ENCODE data around the gene IGLL1.
"Not testable (repeated sequence)": the region's sequence is repeated elsewhere in the genome, so short reads cannot be mapped to it uniquely, and the experiment has no call there.

IGLL1 gene

DNA sequence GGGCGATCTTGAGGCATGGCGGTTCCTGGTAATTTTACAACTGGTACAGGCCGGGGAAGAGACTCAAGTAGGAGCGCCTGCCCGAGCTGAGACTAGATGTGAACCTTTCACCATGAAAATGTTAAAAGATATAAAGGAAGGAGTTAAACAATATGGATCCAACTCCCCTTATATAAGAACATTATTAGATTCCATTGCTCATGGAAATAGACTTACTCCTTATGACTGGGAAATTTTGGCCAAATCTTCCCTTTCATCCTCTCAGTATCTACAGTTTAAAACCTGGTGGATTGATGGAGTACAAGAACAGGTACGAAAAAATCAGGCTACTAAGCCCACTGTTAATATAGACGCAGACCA, 40.3 kb downstream of the IGLL1 start:
- not testable (repeated sequence) for DNase-seq

DNA sequence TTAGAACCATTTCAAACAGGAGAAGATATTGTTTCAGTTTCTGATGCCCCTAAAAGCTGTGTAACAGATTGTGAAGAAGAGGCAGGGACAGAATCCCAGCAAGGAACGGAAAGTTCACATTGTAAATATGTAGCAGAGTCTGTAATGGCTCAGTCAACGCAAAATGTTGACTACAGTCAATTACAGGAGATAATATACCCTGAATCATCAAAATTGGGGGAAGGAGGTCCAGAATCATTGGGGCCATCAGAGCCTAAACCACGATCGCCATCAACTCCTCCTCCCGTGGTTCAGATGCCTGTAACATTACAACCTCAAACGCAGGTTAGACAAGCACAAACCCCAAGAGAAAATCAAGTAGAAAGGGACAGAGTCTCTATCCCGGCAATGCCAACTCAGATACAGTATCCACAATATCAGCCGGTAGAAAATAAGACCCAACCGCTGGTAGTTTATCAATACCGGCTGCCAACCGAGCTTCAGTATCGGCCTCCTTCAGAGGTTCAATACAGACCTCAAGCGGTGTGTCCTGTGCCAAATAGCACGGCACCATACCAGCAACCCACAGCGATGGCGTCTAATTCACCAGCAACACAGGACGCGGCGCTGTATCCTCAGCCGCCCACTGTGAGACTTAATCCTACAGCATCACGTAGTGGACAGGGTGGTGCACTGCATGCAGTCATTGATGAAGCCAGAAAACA, 40.8 kb downstream of the IGLL1 start:
- DNase-seq = peak; percentile 83

DNA sequence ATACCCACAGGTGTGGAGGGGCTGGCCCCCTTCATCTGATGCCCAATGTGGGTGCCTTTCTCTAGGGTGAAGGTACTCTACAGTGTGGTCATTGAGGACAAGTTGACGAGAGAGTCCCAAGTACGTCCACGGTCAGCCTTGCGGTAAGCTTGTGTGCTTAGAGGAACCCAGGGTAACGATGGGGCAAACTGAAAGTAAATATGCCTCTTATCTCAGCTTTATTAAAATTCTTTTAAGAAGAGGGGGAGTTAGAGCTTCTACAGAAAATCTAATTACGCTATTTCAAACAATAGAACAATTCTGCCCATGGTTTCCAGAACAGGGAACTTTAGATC, 41.4 kb downstream of the IGLL1 start:
- DNase-seq = not testable (repeated sequence)

DNA sequence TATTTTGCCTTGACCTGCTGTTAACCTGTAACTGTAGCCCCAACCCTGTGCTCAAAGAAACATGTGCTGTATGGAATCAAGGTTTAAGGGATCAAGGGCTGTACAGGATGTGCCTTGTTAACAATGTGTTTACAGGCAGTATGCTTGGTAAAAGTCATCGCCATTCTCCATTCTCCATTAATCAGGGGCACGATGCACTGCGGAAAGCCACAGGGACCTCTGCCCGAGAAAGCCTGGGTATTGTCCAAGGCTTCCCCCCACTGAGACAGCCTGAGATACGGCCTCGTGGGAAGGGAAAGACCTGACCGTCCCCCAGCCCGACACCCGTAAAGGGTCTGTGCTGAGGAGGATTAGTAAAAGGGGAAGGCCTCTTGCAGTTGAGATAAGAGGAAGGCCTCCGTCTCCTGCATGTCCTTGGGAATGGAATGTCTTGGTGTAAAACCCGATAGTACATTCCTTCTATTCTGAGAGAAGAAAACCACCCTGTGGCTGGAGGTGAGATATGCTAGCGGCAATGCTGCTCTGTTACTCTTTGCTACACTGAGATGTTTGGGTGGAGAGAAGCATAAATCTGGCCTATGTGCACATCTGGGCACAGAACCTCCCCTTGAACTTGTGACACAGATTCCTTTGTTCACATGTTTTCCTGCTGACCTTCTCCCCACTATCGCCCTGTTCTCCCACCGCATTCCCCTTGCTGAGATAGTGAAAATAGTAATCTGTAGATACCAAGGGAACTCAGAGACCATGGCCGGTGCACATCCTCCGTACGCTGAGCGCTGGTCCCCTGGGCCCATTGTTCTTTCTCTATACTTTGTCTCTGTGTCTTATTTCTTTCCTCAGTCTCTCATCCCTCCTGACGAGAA, 42.0 kb downstream of the IGLL1 start:
- DNase-seq = not testable (repeated sequence)

DNA sequence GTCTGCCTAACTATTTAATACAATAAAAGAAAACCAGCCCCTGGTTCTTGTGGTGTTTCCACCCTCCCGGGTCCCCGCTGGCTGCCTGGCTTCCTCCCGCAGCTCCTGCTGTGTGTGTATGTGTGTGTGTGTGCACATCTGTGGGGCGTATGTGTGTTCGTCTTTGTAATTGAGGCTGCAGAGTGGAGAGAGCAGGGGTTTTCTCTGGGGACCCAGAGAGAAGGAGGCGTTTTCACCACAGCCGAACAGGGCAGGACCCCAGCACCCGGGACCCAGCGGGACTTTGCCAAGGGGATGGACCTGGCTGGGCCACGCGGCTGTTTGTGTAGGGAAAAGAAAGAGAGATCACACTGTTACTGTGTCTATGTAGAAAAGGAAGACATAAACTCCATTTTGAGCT, 42.7 kb downstream of the IGLL1 start:
- DNase-seq = no peak

DNA sequence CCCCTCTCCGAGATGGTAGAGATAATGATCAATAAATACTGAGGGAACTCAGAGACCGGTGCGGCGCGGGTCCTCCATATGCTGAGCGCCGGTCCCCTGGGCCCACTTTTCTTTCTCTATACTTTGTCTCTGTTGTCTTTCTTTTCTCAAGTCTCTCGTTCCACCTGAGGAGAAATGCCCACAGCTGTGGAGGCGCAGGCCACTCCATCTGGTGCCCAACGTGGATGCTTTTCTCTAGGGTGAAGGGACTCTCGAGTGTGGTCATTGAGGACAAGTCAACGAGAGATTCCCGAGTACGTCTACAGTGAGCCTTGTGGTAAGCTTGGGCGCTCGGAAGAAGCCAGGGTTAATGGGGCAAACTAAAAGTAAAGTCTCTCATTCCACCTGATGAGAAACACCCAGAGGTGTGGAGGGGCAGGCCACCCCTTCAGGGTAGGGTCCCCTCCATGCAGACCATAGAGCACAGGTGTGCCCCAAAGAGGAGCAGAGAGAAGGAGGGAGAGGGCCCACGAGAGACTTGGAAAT, 43.2 kb downstream of the IGLL1 start:
- no peak for DNase-seq

DNA sequence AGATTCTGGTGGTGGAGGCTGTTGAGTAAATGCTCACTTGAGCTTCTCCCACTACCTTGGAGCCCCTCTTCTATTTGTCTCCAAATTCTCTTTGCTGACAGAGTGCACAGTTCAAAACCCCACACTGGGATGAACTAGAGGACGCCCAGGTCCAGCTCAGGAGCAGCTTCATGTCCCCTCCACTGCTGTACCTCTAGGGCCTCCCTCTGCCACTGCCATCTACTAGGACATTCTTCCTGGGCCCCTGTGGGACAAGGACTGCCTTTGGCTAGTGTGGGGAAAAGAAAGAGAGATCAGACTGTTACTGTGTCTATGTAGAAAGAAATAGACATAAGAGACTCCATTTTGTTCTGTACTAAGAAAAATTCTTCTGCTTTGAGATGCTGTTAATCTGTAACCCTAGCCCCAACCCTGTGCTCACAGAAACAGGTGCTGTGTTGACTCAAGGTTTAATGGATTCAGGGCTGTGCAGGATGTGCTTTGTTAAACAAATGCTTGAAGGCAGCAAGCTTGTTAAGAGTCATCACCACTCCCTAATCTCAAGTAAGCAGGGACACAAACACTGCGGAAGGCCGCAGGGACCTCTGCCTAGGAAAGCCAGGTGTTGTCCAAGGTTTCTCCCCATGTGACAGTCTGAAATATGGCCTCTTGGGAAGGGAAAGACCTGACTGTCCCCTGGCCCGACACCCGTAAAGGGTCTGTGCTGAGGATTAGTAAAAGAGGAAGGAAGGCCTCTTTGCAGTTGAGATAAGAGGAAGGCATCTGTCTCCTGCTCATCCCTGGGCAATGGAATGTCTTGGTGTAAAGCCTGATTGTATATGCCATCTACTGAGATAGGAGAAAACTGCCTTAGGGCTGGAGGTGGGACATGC, 44.1 kb downstream of the IGLL1 start:
- DNase-seq = not testable (repeated sequence)

DNA sequence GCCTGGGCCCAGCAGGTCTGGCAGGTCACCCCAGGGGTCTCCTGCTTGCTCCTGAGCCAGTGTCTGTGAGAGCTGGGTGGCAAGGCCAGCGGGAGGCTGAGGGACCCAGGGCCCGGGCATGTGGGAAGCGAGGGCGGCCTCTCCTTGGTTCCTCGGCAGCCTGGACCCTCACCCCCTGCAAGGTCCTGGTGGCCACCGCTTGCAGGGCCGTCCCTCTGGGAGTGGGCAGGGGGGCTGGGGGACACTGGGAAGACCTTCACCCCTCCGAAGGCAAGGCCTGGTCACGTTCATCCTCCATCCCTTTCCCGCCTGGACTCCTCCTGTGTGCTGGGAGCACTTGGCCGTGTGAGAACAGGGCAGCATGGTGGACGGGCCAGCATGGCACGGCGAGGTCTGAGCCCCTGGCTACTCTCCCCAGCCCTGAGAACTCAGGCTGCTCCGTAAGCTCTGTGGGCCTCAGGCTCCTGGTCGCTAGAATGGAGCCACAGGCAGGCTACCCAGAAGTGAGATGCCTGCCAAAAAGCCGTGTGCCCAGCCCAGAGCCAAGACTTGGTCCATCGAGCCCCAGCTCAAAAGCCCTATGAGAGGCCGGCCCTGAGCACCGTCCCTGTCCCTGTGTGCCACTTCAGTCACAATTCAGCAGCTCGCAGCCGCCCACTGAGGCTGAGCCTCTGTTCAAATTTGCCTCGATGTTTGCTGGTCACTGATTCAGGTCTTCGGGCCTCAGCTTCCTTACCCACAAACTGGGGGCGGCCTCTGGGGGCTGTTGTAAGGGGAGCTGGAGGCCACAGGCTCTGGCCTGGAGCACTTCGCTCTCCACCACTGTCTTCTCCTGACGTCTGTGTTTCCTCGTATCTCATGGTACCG, 45.0 kb downstream of the IGLL1 start:
- DNase-seq = no peak

DNA sequence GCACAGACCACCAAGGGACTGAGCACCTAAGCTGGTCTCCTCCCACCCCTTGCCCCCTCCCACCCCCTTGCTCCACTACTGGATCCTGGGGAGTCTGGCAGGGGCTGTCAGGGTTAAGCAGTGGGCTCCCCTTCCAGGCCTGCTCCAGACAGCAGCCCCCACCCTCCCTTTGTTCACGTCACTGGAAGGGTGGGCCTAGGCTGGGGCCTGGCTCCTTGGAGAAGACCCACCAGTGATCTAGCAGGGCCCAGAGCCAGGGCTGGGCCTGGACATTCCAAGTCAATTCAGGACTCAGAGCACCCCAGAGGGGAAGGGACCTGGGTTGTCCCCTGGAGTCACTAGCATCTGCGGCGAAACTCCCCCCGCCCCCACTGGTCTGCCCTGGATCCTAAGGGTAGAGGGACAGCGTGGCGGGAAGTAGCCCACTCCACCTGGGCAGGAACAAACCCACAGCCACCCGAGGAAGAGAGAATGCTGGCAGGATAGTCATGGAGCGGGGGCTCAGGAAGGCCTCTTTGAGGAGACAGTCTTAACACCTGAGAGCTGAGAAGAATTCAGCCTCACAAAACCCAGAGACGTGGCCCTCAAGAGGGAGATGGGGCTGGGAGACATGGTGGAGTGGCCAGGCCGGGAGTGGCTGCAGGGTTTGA, 45.8 kb downstream of the IGLL1 start:
- peak; percentile 56 for DNase-seq

DNA sequence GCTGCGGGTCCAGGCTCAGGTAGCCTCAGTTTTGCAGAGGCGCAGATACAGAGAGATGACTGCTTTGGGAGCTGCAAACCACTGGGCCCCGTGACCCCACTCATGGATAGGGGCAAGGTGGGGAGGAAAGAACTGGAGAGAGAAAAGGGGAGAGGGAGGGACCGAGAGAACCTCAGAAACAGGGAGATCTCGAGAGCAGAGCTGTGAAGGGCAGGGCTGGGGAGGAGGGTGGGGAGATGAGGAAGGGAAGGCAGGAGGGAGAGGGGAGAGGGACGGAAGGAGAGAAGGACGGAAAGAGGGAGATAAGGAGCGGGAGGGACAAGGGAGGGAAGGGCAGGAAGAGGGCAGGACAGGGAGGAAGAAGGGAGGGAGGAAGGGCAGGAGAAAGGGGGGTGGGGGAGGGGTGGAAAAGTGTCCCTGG, 46.3 kb downstream of the IGLL1 start:
- DNase-seq = no peak

DNA sequence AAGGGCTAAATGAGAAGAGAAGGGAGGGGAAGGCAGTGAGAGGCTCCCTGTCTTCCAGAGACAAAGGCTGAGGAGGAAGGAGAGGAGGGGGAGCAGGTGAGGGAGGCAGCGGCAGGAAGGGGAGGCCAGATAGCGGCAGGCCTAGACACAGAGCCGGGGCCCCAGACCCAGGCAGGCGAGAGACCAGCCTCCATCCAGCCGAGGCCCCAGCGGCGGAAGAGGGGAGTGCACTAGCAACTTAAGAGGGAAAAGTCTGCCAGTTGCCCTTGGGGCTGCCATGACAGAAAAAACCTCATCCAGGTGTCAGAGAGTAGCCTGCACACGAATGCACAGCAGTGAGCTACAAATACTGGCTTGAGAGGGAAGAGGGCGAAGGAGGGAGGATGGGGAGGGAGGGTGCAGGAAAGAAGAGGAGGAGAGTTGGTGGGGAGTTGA, 46.7 kb downstream of the IGLL1 start:
- DNase-seq = no peak

DNA sequence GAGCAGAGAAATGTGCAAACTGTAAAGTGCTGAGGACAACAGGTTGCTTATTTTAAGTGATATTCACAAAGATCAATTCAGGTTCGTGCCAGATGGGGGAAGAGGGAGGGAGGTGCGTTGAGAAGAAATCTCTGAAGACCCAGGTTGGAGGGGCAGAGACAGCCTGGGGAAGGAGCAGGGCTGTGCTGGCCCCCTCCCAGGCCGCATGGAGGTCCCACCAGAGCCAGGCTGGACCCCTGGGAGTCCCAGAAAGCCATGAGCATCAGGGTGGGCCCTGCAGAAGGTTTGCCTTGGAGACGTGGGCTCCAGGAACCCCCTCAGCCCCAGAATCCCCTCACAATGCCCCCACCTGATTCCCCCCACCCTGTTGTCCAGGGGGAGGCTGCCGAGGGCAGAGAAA, 47.4 kb downstream of the IGLL1 start:
- DNase-seq = no peak

DNA sequence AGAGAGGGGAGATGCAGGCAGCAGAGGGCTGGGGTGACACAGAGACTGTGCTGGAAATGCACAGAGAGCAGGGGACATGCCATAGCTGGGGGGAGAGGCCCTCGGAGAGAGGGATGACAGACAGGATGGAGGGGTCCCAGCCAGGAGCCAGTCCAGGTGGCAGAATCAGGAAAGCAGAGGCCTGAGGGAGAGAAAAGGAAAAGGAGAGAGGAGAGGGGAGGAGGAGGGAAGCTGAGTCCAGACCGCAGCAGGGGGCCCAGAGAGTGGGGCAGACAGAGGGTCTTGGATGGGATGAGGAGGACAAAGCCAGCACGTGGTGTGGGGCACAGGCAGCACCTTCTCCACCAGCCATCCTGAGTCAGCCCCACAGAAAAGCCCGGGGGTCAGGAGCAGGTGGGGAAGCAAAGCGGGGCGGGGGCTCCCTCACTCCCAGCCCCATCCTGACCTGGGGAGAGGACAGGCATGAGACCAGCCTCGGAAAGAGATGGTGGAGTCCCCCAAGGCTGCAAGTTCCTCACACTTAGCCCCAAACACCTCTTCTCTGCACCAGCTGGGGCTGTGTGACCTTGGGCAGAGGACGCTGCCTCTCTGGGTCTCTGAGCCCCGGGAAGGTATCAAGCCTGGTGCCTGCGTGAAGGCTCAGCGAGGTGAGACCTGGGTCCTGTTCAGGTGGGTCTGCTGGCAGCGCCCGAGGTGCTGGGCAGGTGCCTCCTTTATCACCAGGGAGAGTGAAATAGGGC, 48.0 kb downstream of the IGLL1 start:
- no peak for DNase-seq

DNA sequence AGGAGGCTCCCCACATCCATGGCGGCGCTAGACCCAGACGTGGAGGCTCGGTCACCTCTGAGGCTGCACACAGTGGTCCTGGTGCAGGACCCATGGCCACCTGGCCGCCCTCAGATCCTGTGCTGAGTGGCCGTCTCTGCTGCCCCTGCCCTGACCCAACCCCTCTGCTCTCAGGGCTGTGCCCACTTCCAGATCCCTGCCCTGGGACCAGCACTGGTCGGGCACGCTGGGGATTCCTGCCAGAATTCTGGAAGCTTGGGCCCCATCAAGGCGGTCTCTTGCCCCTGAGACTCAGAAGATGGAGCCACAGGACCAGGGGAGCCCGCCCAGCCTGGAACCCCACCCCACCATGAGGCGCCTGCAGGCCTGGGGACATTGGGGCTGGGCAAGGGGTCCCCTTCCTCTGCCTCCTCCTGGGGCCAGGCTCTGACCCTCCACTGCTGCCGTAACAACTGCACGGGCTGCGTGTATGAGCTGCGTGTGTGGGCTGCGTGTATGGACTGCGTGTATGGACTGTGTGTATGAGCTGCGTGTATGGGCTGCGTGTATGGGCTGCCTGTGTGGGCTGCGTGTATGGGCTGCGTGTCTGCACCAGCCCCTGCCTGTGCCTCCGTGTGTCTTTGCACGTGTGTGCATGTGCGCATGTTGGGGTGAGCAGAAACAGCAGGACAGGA, 48.7 kb downstream of the IGLL1 start:
- no peak for DNase-seq

DNA sequence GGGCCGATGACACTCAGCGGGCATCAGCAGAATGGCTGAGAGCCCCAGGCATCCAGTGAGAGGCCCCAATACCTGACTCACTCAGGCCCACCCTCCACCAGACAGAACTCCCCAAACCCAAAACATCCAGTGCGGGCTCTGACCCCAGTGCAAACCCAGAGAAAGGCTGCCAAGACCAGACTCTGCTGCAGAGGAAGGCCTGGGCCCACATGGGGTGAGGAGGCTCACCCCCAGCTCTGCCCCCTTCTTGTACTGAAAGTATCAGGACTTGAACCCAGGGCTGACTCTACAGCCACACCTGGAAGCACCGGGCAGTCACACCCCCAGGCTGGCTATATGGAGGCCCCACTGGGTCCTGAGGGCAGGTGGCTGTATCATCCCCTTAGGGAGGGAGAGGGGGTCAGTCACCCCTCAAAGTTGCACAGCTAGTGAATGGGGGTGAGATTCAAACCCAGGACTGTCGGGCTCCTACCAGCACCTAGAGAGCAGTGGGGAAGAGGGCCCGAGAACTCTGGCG, 49.3 kb downstream of the IGLL1 start:
- DNase-seq = no peak

DNA sequence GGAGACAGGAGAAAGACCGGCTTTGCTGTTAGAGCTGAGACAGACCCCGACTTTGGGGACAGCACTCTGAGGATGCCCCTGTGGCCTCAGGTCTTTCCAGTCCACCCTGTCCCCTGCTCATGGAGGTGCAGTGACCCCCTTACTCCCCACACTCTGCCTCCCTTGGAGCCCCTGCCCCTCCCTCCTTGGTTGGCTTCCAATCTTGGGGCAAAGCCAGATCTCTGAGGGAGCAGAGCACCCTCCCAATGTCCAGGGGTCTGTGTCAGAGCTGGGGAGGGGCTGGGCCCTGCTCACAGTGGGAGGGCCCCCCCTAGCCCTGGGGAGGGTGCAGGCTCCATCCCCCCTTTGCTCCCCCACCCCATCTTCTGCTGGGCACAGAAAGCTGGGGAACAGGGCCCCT, 50.0 kb downstream of the IGLL1 start:
- DNase-seq = no peak

DNA sequence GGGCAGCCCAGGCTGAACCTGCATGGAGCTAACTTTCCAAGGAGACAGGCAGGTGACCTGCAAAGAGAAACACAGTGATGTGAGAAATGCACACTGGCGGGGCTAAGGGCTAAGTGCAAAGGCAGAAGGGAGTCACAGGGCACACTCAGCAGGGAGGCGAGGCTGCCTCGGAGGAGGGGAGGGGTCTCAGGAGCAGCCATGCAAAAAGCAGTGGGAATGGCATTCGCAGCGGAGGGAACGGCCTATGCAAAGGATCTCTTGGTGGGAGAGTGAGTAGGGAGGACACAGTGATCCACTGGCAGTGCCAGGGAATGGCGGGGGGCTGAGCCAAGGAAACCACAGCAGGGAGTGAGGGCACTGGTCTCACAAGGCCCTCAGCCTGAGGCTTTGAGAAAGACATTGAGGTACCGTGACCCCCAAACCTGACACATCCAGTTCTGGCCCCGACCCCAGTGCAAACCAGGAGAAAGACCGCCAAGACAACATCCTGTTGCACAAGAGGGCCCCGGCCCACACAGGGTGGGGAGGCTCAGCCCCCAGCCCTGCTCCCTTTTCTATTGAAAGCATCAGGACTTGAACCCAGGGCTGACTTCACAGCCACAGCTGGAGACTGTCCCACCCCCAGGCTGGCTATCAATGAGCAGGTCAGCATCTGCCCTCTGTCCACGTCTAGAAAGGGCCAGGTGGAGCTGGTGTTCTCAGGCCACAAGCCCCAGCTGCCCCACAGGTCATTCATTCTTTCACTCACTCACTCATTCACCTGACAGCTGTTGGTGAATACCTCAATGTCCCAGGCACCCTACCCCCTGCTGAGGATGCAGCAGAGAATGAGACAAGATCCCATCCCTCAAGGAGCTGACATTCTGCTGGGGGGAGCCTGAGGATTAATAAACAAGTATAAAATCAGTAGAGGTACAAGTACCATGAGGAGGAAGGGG, 50.7 kb downstream of the IGLL1 start:
- DNase-seq = no peak

DNA sequence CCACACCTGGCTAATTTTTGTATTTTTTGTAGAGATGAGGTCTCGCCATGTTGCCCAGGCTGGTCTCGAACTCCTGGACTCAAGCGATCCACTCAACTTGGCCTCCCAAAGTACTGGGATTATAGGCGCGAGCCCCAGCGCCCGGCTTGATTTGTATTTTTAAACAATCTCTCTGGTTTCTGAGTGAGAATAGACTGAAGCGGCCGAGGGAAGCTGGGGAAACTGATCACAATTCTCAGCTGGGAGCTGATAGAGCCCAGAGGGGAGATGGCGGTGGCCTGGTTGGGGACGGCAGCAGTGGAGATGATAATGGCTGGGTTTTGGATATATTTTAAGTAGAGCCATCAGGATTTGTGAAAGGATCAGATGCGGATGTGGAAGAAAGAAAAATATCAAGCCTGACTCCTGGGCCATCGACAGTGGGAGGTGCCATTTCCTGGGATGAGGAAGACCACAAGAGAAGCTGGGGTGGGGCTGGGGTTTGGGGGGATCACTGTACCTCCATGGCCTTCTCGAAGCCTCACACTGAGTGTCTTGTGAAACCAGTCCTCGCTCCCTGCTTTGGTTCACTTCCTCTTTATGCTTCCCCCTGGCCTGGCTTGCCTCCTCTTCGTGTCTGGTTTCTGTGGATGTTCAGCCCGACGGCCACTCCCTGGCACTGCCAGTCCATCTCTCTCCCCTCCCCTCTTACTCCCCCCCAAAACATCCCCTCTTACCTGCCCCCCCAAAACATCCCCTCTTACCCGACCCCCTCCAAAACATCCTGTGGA, 51.9 kb downstream of the IGLL1 start:
- no peak for DNase-seq
